ENCODE measurements around the gene LIN28B. TPM values are rescaled to one million over a fixed set of nuclear protein-coding genes. Genes with fewer than 3 reads are reported as not detected.

Gene LIN28B
- total and polyA plus RNA-seq, 2 experiments from 2014 or later: 35.3 to 96.4 TPM

GRCh38 chr6:104995989-104996617, 39.2 kb downstream of the LIN28B start (continued):
- TF ChIP-seq, protein P1, sequence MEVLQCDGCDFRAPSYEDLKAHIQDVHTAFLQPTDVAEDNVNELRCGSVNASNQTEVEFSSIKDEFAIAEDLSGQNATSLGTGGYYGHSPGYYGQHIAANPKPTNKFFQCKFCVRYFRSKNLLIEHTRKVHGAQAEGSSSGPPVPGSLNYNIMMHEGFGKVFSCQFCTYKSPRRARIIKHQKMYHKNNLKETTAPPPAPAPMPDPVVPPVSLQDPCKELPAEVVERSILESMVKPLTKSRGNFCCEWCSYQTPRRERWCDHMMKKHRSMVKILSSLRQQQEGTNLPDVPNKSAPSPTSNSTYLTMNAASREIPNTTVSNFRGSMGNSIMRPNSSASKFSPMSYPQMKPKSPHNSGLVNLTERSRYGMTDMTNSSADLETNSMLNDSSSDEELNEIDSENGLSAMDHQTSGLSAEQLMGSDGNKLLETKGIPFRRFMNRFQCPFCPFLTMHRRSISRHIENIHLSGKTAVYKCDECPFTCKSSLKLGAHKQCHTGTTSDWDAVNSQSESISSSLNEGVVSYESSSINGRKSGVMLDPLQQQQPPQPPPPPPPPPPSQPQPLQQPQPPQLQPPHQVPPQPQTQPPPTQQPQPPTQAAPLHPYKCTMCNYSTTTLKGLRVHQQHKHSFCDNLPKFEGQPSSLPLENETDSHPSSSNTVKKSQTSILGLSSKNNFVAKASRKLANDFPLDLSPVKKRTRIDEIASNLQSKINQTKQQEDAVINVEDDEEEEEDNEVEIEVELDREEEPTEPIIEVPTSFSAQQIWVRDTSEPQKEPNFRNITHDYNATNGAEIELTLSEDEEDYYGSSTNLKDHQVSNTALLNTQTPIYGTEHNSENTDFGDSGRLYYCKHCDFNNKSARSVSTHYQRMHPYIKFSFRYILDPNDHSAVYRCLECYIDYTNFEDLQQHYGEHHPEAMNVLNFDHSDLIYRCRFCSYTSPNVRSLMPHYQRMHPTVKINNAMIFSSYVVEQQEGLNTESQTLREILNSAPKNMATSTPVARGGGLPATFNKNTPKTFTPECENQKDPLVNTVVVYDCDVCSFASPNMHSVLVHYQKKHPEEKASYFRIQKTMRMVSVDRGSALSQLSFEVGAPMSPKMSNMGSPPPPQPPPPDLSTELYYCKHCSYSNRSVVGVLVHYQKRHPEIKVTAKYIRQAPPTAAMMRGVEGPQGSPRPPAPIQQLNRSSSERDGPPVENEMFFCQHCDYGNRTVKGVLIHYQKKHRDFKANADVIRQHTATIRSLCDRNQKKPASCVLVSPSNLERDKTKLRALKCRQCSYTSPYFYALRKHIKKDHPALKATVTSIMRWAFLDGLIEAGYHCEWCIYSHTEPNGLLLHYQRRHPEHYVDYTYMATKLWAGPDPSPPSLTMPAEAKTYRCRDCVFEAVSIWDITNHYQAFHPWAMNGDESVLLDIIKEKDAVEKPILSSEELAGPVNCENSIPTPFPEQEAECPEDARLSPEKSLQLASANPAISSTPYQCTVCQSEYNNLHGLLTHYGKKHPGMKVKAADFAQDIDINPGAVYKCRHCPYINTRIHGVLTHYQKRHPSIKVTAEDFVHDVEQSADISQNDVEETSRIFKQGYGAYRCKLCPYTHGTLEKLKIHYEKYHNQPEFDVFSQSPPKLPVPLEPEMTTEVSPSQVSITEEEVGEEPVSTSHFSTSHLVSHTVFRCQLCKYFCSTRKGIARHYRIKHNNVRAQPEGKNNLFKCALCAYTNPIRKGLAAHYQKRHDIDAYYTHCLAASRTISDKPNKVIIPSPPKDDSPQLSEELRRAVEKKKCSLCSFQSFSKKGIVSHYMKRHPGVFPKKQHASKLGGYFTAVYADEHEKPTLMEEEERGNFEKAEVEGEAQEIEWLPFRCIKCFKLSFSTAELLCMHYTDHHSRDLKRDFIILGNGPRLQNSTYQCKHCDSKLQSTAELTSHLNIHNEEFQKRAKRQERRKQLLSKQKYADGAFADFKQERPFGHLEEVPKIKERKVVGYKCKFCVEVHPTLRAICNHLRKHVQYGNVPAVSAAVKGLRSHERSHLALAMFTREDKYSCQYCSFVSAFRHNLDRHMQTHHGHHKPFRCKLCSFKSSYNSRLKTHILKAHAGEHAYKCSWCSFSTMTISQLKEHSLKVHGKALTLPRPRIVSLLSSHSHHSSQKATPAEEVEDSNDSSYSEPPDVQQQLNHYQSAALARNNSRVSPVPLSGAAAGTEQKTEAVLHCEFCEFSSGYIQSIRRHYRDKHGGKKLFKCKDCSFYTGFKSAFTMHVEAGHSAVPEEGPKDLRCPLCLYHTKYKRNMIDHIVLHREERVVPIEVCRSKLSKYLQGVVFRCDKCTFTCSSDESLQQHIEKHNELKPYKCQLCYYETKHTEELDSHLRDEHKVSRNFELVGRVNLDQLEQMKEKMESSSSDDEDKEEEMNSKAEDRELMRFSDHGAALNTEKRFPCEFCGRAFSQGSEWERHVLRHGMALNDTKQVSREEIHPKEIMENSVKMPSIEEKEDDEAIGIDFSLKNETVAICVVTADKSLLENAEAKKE (CRISPR knock-in tag; IDR thresholded peaks at IDR 0.05): no peak
- TF ChIP-seq, protein P2, sequence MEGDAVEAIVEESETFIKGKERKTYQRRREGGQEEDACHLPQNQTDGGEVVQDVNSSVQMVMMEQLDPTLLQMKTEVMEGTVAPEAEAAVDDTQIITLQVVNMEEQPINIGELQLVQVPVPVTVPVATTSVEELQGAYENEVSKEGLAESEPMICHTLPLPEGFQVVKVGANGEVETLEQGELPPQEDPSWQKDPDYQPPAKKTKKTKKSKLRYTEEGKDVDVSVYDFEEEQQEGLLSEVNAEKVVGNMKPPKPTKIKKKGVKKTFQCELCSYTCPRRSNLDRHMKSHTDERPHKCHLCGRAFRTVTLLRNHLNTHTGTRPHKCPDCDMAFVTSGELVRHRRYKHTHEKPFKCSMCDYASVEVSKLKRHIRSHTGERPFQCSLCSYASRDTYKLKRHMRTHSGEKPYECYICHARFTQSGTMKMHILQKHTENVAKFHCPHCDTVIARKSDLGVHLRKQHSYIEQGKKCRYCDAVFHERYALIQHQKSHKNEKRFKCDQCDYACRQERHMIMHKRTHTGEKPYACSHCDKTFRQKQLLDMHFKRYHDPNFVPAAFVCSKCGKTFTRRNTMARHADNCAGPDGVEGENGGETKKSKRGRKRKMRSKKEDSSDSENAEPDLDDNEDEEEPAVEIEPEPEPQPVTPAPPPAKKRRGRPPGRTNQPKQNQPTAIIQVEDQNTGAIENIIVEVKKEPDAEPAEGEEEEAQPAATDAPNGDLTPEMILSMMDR (conservative IDR thresholded peaks at IDR 0.05; ENCODE audit: low read depth in 2 of 2): no peak
- TF ChIP-seq ZNF114 (CRISPR knock-in tag; IDR thresholded peaks at IDR 0.05) (no peak), REST (IDR thresholded peaks at IDR 0.05; ENCODE audit: unreplicated experiment) (no peak), ZNF331 (CRISPR knock-in tag; IDR thresholded peaks at IDR 0.05; ENCODE audit: low read depth) (no peak), POLR2AphosphoS5 (IDR thresholded peaks at IDR 0.05; ENCODE audit: low read depth) (no peak), EZH2 (IDR thresholded peaks at IDR 0.05; ENCODE audit: low read depth, unreplicated experiment) (no peak), CREB1 (CRISPR knock-in tag; IDR thresholded peaks at IDR 0.05; ENCODE audit: low read depth) (no peak), STAT1 (IDR thresholded peaks at IDR 0.05; ENCODE audit: unreplicated experiment) (no peak)
- TF ChIP-seq, protein P3, sequence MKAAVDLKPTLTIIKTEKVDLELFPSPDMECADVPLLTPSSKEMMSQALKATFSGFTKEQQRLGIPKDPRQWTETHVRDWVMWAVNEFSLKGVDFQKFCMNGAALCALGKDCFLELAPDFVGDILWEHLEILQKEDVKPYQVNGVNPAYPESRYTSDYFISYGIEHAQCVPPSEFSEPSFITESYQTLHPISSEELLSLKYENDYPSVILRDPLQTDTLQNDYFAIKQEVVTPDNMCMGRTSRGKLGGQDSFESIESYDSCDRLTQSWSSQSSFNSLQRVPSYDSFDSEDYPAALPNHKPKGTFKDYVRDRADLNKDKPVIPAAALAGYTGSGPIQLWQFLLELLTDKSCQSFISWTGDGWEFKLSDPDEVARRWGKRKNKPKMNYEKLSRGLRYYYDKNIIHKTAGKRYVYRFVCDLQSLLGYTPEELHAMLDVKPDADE (IDR thresholded peaks at IDR 0.05): no peak
